Neural cell (in vitro differentiated cells): ENCODE data around the gene SPATA2. TPM values are rescaled to one million over a fixed set of nuclear protein-coding genes. Genes with fewer than 3 reads are reported as not detected.

ENCODE experiments used
- H2AFZ ChIP-seq: fragments of 200-600, 300-800 bp; sonication (generic), shearing (Covaris generic); 2 replicates; pipeline ENCODE4 v1.6.0; 2014; ENCODE audit warnings: low read depth, mild to moderate bottlenecking, antibody characterized with exemption, low read length, moderate library complexity
- H3F3A ChIP-seq: fragments of 200-600 bp; shearing (Covaris generic); 2 replicates; pipeline ENCODE4 v1.6.1; 2016; ENCODE audit warnings: mild to moderate bottlenecking, moderate library complexity, mixed read lengths, antibody characterized with exemption, low read length; ENCODE audit not compliant: insufficient read depth, poor library complexity, severe bottlenecking
- H3K27ac ChIP-seq: fragments of 200-600, 300-800 bp; sonication (generic), shearing (Covaris generic); 2 replicates; pipeline ENCODE4 v1.5.1; 2014; ENCODE audit warnings: mild to moderate bottlenecking, low read length, moderate library complexity
- H3K27me3 ChIP-seq: fragments of 300-800, 200-600 bp; sonication (generic), shearing (Covaris generic); 2 replicates; pipeline ENCODE4 v1.6.0; 2014; ENCODE audit warnings: mild to moderate bottlenecking, low read depth, low read length, moderate library complexity; ENCODE audit not compliant: insufficient read depth
- H3K36me3 ChIP-seq: fragments of 300-800, 200-600 bp; sonication (generic), shearing (Covaris generic); 2 replicates; pipeline ENCODE4 v1.5.1; 2014; ENCODE audit warnings: mild to moderate bottlenecking, antibody characterized with exemption, low read length, moderate library complexity; ENCODE audit not compliant: insufficient read depth
- H3K4me2 ChIP-seq: fragments of 300-800, 200-600 bp; sonication (generic), shearing (Covaris generic); 2 replicates; pipeline ENCODE4 v1.6.0; 2014; ENCODE audit warnings: mild to moderate bottlenecking, low read length
- H3K4me3 ChIP-seq: fragments of 300-800, 200-600 bp; sonication (generic), shearing (Covaris generic); 2 replicates; pipeline ENCODE4 v1.5.1; 2014; ENCODE audit warnings: mild to moderate bottlenecking, low read length, moderate library complexity
- H3K79me2 ChIP-seq: fragments of 200-600 bp; shearing (Covaris generic); replicated peaks from 2 replicates; pipeline ENCODE4 v1.6.0; 2014; ENCODE audit warnings: mild to moderate bottlenecking, low read length, moderate library complexity; ENCODE audit not compliant: insufficient read depth
- H3K9ac ChIP-seq: fragments of 300-800, 200-600 bp; sonication (generic), shearing (Covaris generic); 2 replicates; pipeline ENCODE4 v1.6.1; 2016; ENCODE audit warnings: mild to moderate bottlenecking, low read length, mixed read lengths
- H3K9me2 ChIP-seq: fragments of 200-600 bp; shearing (Covaris generic); 2 replicates; pipeline ENCODE4 v1.6.1; 2016; ENCODE audit warnings: mild to moderate bottlenecking, low read length, mixed read lengths; ENCODE audit not compliant: insufficient read depth
- H3K9me3 ChIP-seq: fragments of 200-600, 300-800 bp; sonication (generic), shearing (Covaris generic); 2 replicates; pipeline ENCODE4 v1.6.1; 2016; ENCODE audit warnings: mild to moderate bottlenecking, mixed run types, low read length, moderate library complexity, mixed read lengths
- H4K20me1 ChIP-seq: fragments of 200-600 bp; shearing (Covaris generic); 2 replicates; pipeline ENCODE4 v1.6.1; 2016; ENCODE audit warnings: mild to moderate bottlenecking, mixed run types; ENCODE audit not compliant: insufficient read depth
- EP300 ChIP-seq: fragments of 450-650 bp; conservative IDR thresholded peaks from 2 replicates; pipeline ENCODE4 v1.6.1; 2014; ENCODE audit warnings: antibody characterized with exemption, mild to moderate bottlenecking, moderate library complexity; ENCODE audit not compliant: poor library complexity, severe bottlenecking
- EZH2 ChIP-seq: fragments of 200-600, 300-800 bp; shearing (Covaris generic), sonication (generic); IDR thresholded peaks from 2 replicates; pipeline ENCODE4 v1.6.1; 2014; ENCODE audit warnings: antibody characterized with exemption, low read length, borderline replicate concordance, mild to moderate bottlenecking; ENCODE audit not compliant: insufficient read depth, poor library complexity, severe bottlenecking
- MXI1 ChIP-seq: fragments of 450-650 bp; conservative IDR thresholded peaks from 2 replicates; pipeline ENCODE4 v1.6.1; 2014; ENCODE audit warnings: antibody characterized with exemption, mild to moderate bottlenecking; ENCODE audit not compliant: poor library complexity, severe bottlenecking
- POLR2AphosphoS5 ChIP-seq: IDR thresholded peaks from 2 replicates; pipeline ENCODE4 v1.6.1; 2012
- RAD21 ChIP-seq: fragments of 450-650 bp; conservative IDR thresholded peaks from 2 replicates; pipeline ENCODE4 v1.6.1; 2014; ENCODE audit warnings: antibody characterized with exemption, mild to moderate bottlenecking, moderate library complexity
- SMC3 ChIP-seq: fragments of 450-650 bp; conservative IDR thresholded peaks from 2 replicates; pipeline ENCODE4 v1.6.1; 2014; ENCODE audit warnings: antibody characterized with exemption, mild to moderate bottlenecking, moderate library complexity; ENCODE audit not compliant: poor library complexity
- TAF1 ChIP-seq: IDR thresholded peaks from 2 replicates; pipeline ENCODE4 v1.6.1; 2012; ENCODE audit warnings: low read depth
- polyA plus RNA-seq: library from polyadenylated mRNA; depleted of rRNA; stranded (reverse); fragments of >200 nt; gene quantifications from 2 replicates; pipeline ENCODE4 v1.2.3, GENCODE V29; 2014
- TF ChIP-seq, protein P1 (sequence below): IDR thresholded peaks from 2 replicates; pipeline ENCODE4 v1.6.1; 2012; ENCODE audit warnings: borderline replicate concordance
- TF ChIP-seq, protein P2 (sequence below): fragments of 450-650 bp; IDR thresholded peaks from 2 replicates; pipeline ENCODE4 v1.5.1; 2014; ENCODE audit warnings: antibody characterized with exemption, mild to moderate bottlenecking, moderate library complexity; ENCODE audit not compliant: poor library complexity, severe bottlenecking

SPATA2 gene
- polyA plus RNA-seq, 1 donor from 2014 or later, result 1.7 TPM

DNA sequence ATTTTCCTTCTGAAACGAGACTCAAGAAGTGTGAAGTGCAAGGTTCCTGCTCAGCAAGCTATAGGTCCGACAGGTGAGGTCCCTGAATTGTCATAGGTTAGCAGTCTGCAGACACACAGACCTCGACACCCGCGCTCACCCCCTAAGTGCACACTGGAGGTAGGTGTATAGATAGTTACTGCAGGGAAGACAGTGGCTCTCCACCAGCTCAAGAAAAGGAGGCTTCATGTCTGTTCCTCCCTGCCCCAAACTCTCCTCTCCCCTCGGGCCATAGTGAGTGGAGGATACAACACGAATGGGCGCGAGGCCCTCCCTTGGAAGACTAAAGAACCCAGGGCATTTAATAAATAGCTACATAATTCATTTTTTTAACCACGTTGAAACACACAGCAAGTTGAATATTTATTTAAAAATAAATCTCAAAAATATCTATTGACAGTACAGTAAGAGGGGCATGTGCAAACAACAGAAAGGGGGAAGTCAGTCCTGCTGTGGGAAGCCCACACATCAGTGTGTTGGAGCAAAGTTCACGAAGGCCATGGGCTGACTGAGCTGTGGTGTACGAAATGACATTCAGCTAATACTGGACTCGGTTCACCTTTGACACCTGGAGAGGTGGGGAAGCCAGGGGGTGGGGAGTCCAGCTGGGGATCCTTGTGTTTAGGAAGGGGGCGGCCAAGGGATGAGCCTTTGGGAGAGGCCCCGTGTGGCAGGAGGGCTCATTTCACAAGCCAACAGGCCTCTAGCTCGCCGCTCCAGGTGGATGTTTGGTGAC, 10.7 kb downstream of the SPATA2 start:
- H3K36me3 ChIP-seq, result no peaks in the 10 kb centered on the region
- no peak for TF ChIP-seq EP300
- TF ChIP-seq, protein P1, sequence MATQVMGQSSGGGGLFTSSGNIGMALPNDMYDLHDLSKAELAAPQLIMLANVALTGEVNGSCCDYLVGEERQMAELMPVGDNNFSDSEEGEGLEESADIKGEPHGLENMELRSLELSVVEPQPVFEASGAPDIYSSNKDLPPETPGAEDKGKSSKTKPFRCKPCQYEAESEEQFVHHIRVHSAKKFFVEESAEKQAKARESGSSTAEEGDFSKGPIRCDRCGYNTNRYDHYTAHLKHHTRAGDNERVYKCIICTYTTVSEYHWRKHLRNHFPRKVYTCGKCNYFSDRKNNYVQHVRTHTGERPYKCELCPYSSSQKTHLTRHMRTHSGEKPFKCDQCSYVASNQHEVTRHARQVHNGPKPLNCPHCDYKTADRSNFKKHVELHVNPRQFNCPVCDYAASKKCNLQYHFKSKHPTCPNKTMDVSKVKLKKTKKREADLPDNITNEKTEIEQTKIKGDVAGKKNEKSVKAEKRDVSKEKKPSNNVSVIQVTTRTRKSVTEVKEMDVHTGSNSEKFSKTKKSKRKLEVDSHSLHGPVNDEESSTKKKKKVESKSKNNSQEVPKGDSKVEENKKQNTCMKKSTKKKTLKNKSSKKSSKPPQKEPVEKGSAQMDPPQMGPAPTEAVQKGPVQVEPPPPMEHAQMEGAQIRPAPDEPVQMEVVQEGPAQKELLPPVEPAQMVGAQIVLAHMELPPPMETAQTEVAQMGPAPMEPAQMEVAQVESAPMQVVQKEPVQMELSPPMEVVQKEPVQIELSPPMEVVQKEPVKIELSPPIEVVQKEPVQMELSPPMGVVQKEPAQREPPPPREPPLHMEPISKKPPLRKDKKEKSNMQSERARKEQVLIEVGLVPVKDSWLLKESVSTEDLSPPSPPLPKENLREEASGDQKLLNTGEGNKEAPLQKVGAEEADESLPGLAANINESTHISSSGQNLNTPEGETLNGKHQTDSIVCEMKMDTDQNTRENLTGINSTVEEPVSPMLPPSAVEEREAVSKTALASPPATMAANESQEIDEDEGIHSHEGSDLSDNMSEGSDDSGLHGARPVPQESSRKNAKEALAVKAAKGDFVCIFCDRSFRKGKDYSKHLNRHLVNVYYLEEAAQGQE, result no peak
- no peak for TF ChIP-seq TAF1
- TF ChIP-seq EZH2, result no peak
- TF ChIP-seq POLR2AphosphoS5, result no peak
- no peak for TF ChIP-seq MXI1
- TF ChIP-seq, protein P2, sequence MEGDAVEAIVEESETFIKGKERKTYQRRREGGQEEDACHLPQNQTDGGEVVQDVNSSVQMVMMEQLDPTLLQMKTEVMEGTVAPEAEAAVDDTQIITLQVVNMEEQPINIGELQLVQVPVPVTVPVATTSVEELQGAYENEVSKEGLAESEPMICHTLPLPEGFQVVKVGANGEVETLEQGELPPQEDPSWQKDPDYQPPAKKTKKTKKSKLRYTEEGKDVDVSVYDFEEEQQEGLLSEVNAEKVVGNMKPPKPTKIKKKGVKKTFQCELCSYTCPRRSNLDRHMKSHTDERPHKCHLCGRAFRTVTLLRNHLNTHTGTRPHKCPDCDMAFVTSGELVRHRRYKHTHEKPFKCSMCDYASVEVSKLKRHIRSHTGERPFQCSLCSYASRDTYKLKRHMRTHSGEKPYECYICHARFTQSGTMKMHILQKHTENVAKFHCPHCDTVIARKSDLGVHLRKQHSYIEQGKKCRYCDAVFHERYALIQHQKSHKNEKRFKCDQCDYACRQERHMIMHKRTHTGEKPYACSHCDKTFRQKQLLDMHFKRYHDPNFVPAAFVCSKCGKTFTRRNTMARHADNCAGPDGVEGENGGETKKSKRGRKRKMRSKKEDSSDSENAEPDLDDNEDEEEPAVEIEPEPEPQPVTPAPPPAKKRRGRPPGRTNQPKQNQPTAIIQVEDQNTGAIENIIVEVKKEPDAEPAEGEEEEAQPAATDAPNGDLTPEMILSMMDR, result no peak
- TF ChIP-seq SMC3, result no peak
- no peak for TF ChIP-seq RAD21
- H3K27ac ChIP-seq, result no peak overlapping the region

DNA sequence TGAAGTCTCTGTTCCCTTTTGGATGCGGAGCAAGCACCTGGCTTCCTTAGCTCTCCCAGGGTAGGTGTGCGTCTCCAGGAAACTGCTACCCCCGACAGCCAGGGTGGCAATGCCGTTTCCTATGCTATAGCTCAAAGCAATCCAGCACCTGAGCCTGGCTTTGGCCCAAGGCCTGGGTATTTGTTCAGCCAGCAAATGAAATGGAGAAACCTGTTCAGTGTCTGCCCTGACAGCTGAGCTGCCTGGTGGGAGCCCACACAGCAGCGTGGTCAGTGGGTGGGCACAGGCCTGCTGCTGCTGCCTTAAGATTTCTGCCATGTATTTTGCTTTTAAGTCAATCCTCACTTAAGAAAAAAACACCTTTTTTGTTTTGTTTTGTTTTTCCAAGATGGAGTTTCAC, 13.7 kb downstream of the SPATA2 start:
- Histone ChIP-seq H3K9me2 (no peaks in the 10 kb centered on the region), H3K79me2 (no peaks in the 10 kb centered on the region), H4K20me1 (no peaks in the 10 kb centered on the region), H3F3A (no peaks in the 10 kb centered on the region), H3K4me2 (no peak overlapping the region), H3K36me3 (no peaks in the 10 kb centered on the region), H3K27ac (no peak overlapping the region), H2AFZ (no peak overlapping the region), H3K4me3 (no peak overlapping the region), H3K9me3 (no peaks in the 10 kb centered on the region), H3K27me3 (no peaks in the 10 kb centered on the region), H3K9ac (no peak overlapping the region)
- TF ChIP-seq, protein P1, result no peak
- TF ChIP-seq MXI1 (no peak), EZH2 (no peak), POLR2AphosphoS5 (no peak), EP300 (no peak), TAF1 (no peak), SMC3 (no peak), RAD21 (no peak)
- TF ChIP-seq, protein P2, result no peak

More for the DNA sequence above, 10.7 kb downstream of the SPATA2 start:
- Histone ChIP-seq H3K9me2 (no peaks in the 10 kb centered on the region), H3K27me3 (no peaks in the 10 kb centered on the region), H2AFZ (no peak overlapping the region), H3K9ac (no peak overlapping the region), H3F3A (no peaks in the 10 kb centered on the region), H3K79me2 (no peaks in the 10 kb centered on the region), H3K4me2 (no peak overlapping the region), H4K20me1 (no peaks in the 10 kb centered on the region), H3K4me3 (no peak overlapping the region), H3K9me3 (no peaks in the 10 kb centered on the region)
